IMR-90 (cell line): Measurements from ENCODE around the gene LIPM. TPM values are rescaled to one million over a fixed set of nuclear protein-coding genes. Genes with fewer than 3 reads are reported as not detected.

Source experiments
- ATAC-seq: fragments of 200-7000 bp; cut with Tn5 transposase; 2 replicates; pipeline ENCODE4 v1.9.1; 2020; ENCODE audit warnings: low read depth, mild to moderate bottlenecking, moderate library complexity
- BruUV-seq: library from RNA; stranded (reverse); fragments of 400-500 nt; replicated peaks from 2 replicates; lab custom pipeline; 2021; lab: Mats Ljungman, UMichigan
- CTCF ChIA-PET: fragments of 300-600 bp; formaldehyde crosslinking; extraction: SDS; loops from one replicate; lab custom pipeline; 2021; ENCODE audit warnings: antibody characterized with exemption; lab: Yijun Ruan, JAX
- POLR2A ChIA-PET: fragments of 300-600 bp; sonication (Branson Sonifier 250); formaldehyde crosslinking; loops from one replicate; lab custom pipeline; 2022; ENCODE audit warnings: antibody characterized with exemption; ENCODE audit not compliant: unreplicated experiment; lab: Charles Lee
- DNase-seq: peaks from one replicate; pipeline ENCODE4 v3.0.0; 2013
- H2AFZ ChIP-seq: replicated peaks from 2 replicates; pipeline ENCODE3; 2013; ENCODE audit warnings: low read length, mild to moderate bottlenecking; ENCODE audit not compliant: poor library complexity
- H2AK5ac ChIP-seq: 2 replicates; pipeline ENCODE4 v1.6.1; 2013; ENCODE audit warnings: low read depth, low read length, inconsistent platforms
- H2AK9ac ChIP-seq: replicated peaks from 2 replicates; pipeline ENCODE3; 2013; ENCODE audit warnings: mild to moderate bottlenecking, low read depth, low read length, moderate library complexity; ENCODE audit not compliant: poor library complexity
- H2BK120ac ChIP-seq: 2 replicates; pipeline ENCODE4 v1.6.1; 2013; ENCODE audit warnings: low read depth, low read length, inconsistent platforms
- H2BK15ac ChIP-seq: 3 replicates; pipeline ENCODE4 v1.6.1; 2013; ENCODE audit warnings: low read depth, low read length, inconsistent platforms
- H2BK20ac ChIP-seq: 2 replicates; pipeline ENCODE4 v1.6.1; 2013; ENCODE audit warnings: low read depth, mild to moderate bottlenecking, inconsistent platforms, low read length, moderate library complexity
- H2BK5ac ChIP-seq: 2 replicates; pipeline ENCODE4 v1.6.1; 2013; ENCODE audit warnings: mild to moderate bottlenecking, low read depth, low read length, inconsistent platforms; ENCODE audit not compliant: poor library complexity, severe bottlenecking
- H3K14ac ChIP-seq: replicated peaks from 2 replicates; pipeline ENCODE4 v1.6.1; 2013; ENCODE audit warnings: low read depth, low read length, inconsistent platforms
- H3K18ac ChIP-seq: 2 replicates; pipeline ENCODE4 v1.6.1; 2013; ENCODE audit warnings: low read depth, low read length, control low read depth
- H3K23ac ChIP-seq: 2 replicates; pipeline ENCODE4 v1.6.1; 2013; ENCODE audit warnings: low read depth, low read length, inconsistent platforms
- H3K27ac ChIP-seq: 2 replicates; pipeline ENCODE4 v1.5.1; 2013; ENCODE audit warnings: mild to moderate bottlenecking, control low read depth, low read length; ENCODE audit not compliant: insufficient read depth
- H3K27me3 ChIP-seq: 2 replicates; pipeline ENCODE4 v1.6.1; 2013; ENCODE audit warnings: low read length; ENCODE audit not compliant: control insufficient read depth, insufficient read depth
- H3K36me3 ChIP-seq: 2 replicates; pipeline ENCODE4 v1.6.1; 2013; ENCODE audit warnings: low read length, mixed read lengths; ENCODE audit not compliant: control insufficient read depth, insufficient read depth
- H3K4ac ChIP-seq: 2 replicates; pipeline ENCODE4 v1.6.1; 2013; ENCODE audit warnings: low read depth, low read length, inconsistent platforms
- H3K4me1 ChIP-seq: 2 replicates; pipeline ENCODE4 v1.6.1; 2013; ENCODE audit warnings: low read length, mixed read lengths; ENCODE audit not compliant: control insufficient read depth, insufficient read depth
- H3K4me2 ChIP-seq: 2 replicates; pipeline ENCODE4 v1.6.1; 2013; ENCODE audit warnings: low read depth, mild to moderate bottlenecking, control low read depth, low read length, moderate library complexity
- H3K4me3 ChIP-seq: 2 replicates; pipeline ENCODE4 v1.5.1; 2013; ENCODE audit warnings: low read depth, mild to moderate bottlenecking, control low read depth, low read length, moderate library complexity; ENCODE audit not compliant: insufficient read depth
- H3K56ac ChIP-seq: 2 replicates; pipeline ENCODE4 v1.6.1; 2013; ENCODE audit warnings: low read length, inconsistent platforms; ENCODE audit not compliant: insufficient read depth; ENCODE audit errors: extremely low read depth
- H3K79me1 ChIP-seq, 2 experiments: 2 replicates each; pipeline ENCODE4 v1.6.1; 2013; ENCODE audit warnings: low read length in 2 of 2, inconsistent platforms in 1 of 2, low read depth in 1 of 2
- H3K9ac ChIP-seq: 2 replicates; pipeline ENCODE4 v1.6.1; 2013; ENCODE audit warnings: low read depth, low read length, control low read depth
- H3K9me1 ChIP-seq: 2 replicates; pipeline ENCODE4 v1.6.1; 2013; ENCODE audit warnings: low read length, inconsistent platforms; ENCODE audit not compliant: insufficient read depth
- H3K9me3 ChIP-seq: 2 replicates; pipeline ENCODE4 v1.6.1; 2013; ENCODE audit warnings: low read length; ENCODE audit not compliant: control insufficient read depth, insufficient read depth
- H4K20me1 ChIP-seq: 2 replicates; pipeline ENCODE4 v1.6.1; 2013; ENCODE audit warnings: low read length, inconsistent platforms; ENCODE audit not compliant: insufficient read depth
- H4K5ac ChIP-seq: 2 replicates; pipeline ENCODE4 v1.6.1; 2013; ENCODE audit warnings: mild to moderate bottlenecking, low read depth, low read length, control low read depth
- H4K8ac ChIP-seq, 2 experiments: 2 replicates each; pipeline ENCODE4 v1.6.1; 2013; ENCODE audit warnings: low read depth in 2 of 2, low read length in 2 of 2, control low read depth in 1 of 2, inconsistent platforms in 1 of 2
- H4K91ac ChIP-seq: 2 replicates; pipeline ENCODE4 v1.6.1; 2013; ENCODE audit warnings: low read depth, low read length, inconsistent platforms; ENCODE audit not compliant: insufficient read depth
- BHLHE40 ChIP-seq: fragments of 150-350 bp; IDR thresholded peaks from 2 replicates; pipeline ENCODE4 v1.6.1; 2016; ENCODE audit warnings: mild to moderate bottlenecking, low read depth, low read length
- CEBPB ChIP-seq: IDR thresholded peaks from 2 replicates; pipeline ENCODE4 v1.6.1; 2012; ENCODE audit warnings: low read depth, low read length, improper control_type of control experiment
- CHD1 ChIP-seq: IDR thresholded peaks from 2 replicates; pipeline ENCODE4 v1.6.1; 2012; ENCODE audit warnings: low read depth, low read length, improper control_type of control experiment
- CTCF ChIP-seq: conservative IDR thresholded peaks from 2 replicates; pipeline ENCODE4 v1.5.1; 2012; ENCODE audit warnings: mild to moderate bottlenecking, low read depth, low read length, improper control_type of control experiment
- ELK1 ChIP-seq: fragments of 150-350 bp; IDR thresholded peaks from 2 replicates; pipeline ENCODE4 v1.6.1; 2016; ENCODE audit warnings: low read depth, mild to moderate bottlenecking, low read length, moderate library complexity, borderline replicate concordance
- FOS ChIP-seq: fragments of 150-350 bp; IDR thresholded peaks from 2 replicates; pipeline ENCODE4 v1.6.1; 2016; ENCODE audit warnings: low read depth, low read length
- MAFK ChIP-seq: IDR thresholded peaks from 2 replicates; pipeline ENCODE4 v1.6.1; 2012; ENCODE audit warnings: low read depth, low read length, improper control_type of control experiment
- MAZ ChIP-seq: IDR thresholded peaks from 2 replicates; pipeline ENCODE4 v1.6.1; 2012; ENCODE audit warnings: low read depth, mild to moderate bottlenecking, low read length, improper control_type of control experiment, moderate library complexity, borderline replicate concordance
- MXI1 ChIP-seq: IDR thresholded peaks from 2 replicates; pipeline ENCODE4 v1.6.1; 2012; ENCODE audit warnings: low read depth, mild to moderate bottlenecking, low read length, moderate library complexity, borderline replicate concordance
- NFE2L2 ChIP-seq: fragments of 150-350 bp; IDR thresholded peaks from 2 replicates; pipeline ENCODE4 v1.6.1; 2016; ENCODE audit warnings: low read depth, mild to moderate bottlenecking, low read length
- POLR2A ChIP-seq: IDR thresholded peaks from 2 replicates; pipeline ENCODE4 v1.6.1; 2012; ENCODE audit warnings: mild to moderate bottlenecking, low read depth, low read length
- RAD21 ChIP-seq: IDR thresholded peaks from 2 replicates; pipeline ENCODE4 v1.6.1; 2012; ENCODE audit warnings: low read length, improper control_type of control experiment
- RCOR1 ChIP-seq: IDR thresholded peaks from 2 replicates; pipeline ENCODE4 v1.6.1; 2012; ENCODE audit warnings: mild to moderate bottlenecking, low read length, improper control_type of control experiment; ENCODE audit not compliant: insufficient replicate concordance
- RFX5 ChIP-seq: IDR thresholded peaks from 2 replicates; pipeline ENCODE4 v1.8.0; 2012; ENCODE audit warnings: low read depth, mild to moderate bottlenecking, low read length, moderate library complexity
- SMC3 ChIP-seq: fragments of 150-350 bp; IDR thresholded peaks from 2 replicates; pipeline ENCODE4 v1.6.1; 2016; ENCODE audit warnings: low read depth, mild to moderate bottlenecking, antibody characterized with exemption, low read length, moderate library complexity
- USF2 ChIP-seq: fragments of 150-350 bp; IDR thresholded peaks from 2 replicates; pipeline ENCODE4 v1.6.1; 2017; ENCODE audit warnings: mild to moderate bottlenecking, antibody characterized with exemption, low read length, low read depth
- WGBS, 2 experiments: methylation state at CpG; one replicate each; pipeline versions ENCODE4 v1.1.5 to v1.1.7; 2013; ENCODE audit warnings: missing lambda C conversion rate in 2 of 2; ENCODE audit not compliant: insufficient read length in 1 of 2; ENCODE audit errors: extremely low coverage in 2 of 2; 5-methylcytosine and 5-hydroxymethylcytosine counted together
- dilution Hi-C: fragments of 300-500 bp; cut with HindIII; formaldehyde crosslinking; loops from one replicate; pipeline ENCODE4 v1.14.3; 2018; ENCODE audit warnings: low sequenced_read_pairs; ENCODE audit not compliant: unreplicated experiment
- in situ Hi-C: fragments of 300-500 bp; cut with MboI; formaldehyde crosslinking; loops from 3 replicates; pipeline ENCODE4 v1.14.3; 2019; ENCODE audit warnings: low sequenced_read_pairs, inconsistent platforms, mixed read lengths
- intact Hi-C: fragments of 100-400 bp; cut with micrococcal nuclease; formaldehyde crosslinking; loops from 2 replicates; pipeline ENCODE4 v1.10.0; 2022
- polyA plus RNA-seq, 3 experiments: library from polyadenylated mRNA; depleted of rRNA; stranded (reverse); fragments of >200 nt; gene quantifications; 2 replicates each; pipeline ENCODE4 v1.2.3, GENCODE V29; 2012; ENCODE audit warnings: low replicate concordance in 1 of 3
- total RNA-seq: library from RNA; depleted of rRNA; stranded (reverse); fragments of >200 nt; gene quantifications from 2 replicates; pipeline ENCODE4 v1.2.3, GENCODE V29; 2012

The LIPM gene
- total and polyA plus RNA-seq, 2 of the 4 experiments (the other 2 are of a cell fraction): not detected

- Histone ChIP-seq H2AK5ac (no peak overlapping the region), H3K9me3 (no peaks in the 10 kb centered on the region), H2BK5ac (no peak overlapping the region), H3K36me3 (no peaks in the 10 kb centered on the region), H4K91ac (no peak overlapping the region), H3K9me1 (peaks cover 2% of the 10 kb centered on the region; the same call in 1 of the 2 replicates), H3K4me3 (no peak overlapping the region), H2BK120ac (no peak overlapping the region), H3K27me3 (no peaks in the 10 kb centered on the region), H3K56ac (no peak overlapping the region), H3K23ac (no peak overlapping the region), H3K27ac (no peak overlapping the region), H3K4me2 (no peak overlapping the region), H3K9ac (no peak overlapping the region), H3K79me1 (no peaks in the 10 kb centered on the region), H2AK9ac (no peak overlapping the region), H4K20me1 (no peaks in the 10 kb centered on the region), H3K14ac (no peak overlapping the region), H3K4ac (no peak overlapping the region), H4K5ac (no peak overlapping the region), H2AFZ (no peak overlapping the region), H3K18ac (no peak overlapping the region), H3K4me1 (peaks cover 7% of the 10 kb centered on the region), H2BK15ac (no peak overlapping the region), H2BK20ac (no peak overlapping the region), H4K8ac (no peak overlapping the region)
- ChIA-PET CTCF (interaction anchor here (0.6 to 1.1 kb wide), 2 partner anchors 33 to 906 kb away, joined by 3 read pairs; no protein-coding TSS in a partner anchor), POLR2A (no interaction called here)
- intact Hi-C loops (loop anchor here (5.0 kb wide), 1 partner anchor 445 kb away; no protein-coding TSS in a partner anchor), dilution Hi-C loops (no loop called here), in situ Hi-C loops (no loop called here)
- BruUV-seq: no TSS peak
- ATAC-seq (no peak), DNase-seq (no peak)
- TF ChIP-seq CHD1 (no peak), SMC3 (no peak), ELK1 (no peak), USF2 (no peak), RAD21 (no peak), MXI1 (no peak), MAFK (no peak), MAZ (no peak), CTCF (no peak), CEBPB (no peak), POLR2A (no peak), NFE2L2 (no peak), RCOR1 (no peak), BHLHE40 (no peak), FOS (no peak), RFX5 (no peak)
- no CpG with 5 or more reads among the region's 4 CpGs for WGBS, 2 experiments
Measured at GRCh38 chr10:88852327-88852726, 49.8 kb downstream of the LIPM start.
